ENCODE data around the gene SEMA4F.

SEMA4F gene

DNA sequence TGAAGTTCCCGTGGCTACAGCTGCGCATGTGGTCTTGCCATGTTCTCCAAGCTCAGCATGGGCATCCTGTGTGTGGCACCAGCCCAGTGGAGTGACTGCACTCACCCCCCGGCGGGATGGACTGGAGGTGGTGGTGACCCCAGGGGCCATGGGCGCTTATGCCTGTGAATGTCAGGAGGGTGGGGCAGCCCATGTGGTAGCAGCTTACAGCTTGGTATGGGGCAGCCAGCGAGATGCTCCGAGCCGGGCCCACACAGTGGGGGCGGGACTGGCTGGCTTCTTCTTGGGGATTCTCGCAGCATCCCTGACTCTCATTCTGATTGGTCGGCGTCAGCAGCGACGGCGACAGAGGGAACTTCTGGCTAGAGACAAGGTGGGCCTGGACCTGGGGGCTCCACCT is 25.6 kb downstream of the SEMA4F start:
- TF ChIP-seq, protein P1, sequence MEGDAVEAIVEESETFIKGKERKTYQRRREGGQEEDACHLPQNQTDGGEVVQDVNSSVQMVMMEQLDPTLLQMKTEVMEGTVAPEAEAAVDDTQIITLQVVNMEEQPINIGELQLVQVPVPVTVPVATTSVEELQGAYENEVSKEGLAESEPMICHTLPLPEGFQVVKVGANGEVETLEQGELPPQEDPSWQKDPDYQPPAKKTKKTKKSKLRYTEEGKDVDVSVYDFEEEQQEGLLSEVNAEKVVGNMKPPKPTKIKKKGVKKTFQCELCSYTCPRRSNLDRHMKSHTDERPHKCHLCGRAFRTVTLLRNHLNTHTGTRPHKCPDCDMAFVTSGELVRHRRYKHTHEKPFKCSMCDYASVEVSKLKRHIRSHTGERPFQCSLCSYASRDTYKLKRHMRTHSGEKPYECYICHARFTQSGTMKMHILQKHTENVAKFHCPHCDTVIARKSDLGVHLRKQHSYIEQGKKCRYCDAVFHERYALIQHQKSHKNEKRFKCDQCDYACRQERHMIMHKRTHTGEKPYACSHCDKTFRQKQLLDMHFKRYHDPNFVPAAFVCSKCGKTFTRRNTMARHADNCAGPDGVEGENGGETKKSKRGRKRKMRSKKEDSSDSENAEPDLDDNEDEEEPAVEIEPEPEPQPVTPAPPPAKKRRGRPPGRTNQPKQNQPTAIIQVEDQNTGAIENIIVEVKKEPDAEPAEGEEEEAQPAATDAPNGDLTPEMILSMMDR (IDR thresholded peaks at IDR 0.05; ENCODE audit: low read depth, low read length): no peak
- no peak for DNase-seq (ENCODE audit: low read depth in 2 of 2)
- H3K4me3 ChIP-seq (replicated peaks in 1 of 2; ENCODE audit: low read depth in 2 of 2, low read length in 2 of 2): no peak overlapping the region

DNA sequence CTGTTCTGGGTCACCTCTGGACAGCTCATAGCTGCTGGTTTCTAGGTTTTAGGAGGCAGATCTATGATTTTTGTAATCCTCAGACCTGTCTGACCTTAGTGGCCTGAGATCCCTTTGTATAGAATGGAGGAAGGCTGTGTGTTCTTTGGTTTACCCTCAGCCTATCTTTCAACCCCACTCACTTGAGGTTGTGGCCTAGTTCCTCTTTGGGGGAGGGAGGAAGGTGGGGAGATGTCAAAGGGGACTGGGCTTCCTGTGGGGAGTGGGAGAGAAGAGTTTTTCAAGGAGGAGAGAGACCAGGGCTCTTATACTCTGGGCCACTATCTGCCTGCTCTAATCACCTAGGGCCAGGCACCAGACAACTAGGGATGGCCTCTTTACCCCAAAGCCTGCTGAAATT is 28.5 kb downstream of the SEMA4F start:
- no peak for DNase-seq (ENCODE audit: low read depth in 2 of 2)
- TF ChIP-seq, protein P1 (IDR thresholded peaks at IDR 0.05; ENCODE audit: low read depth, low read length): no peak
- H3K4me3 ChIP-seq (replicated peaks in 1 of 2; ENCODE audit: low read depth in 2 of 2, low read length in 2 of 2): no peak overlapping the region

DNA sequence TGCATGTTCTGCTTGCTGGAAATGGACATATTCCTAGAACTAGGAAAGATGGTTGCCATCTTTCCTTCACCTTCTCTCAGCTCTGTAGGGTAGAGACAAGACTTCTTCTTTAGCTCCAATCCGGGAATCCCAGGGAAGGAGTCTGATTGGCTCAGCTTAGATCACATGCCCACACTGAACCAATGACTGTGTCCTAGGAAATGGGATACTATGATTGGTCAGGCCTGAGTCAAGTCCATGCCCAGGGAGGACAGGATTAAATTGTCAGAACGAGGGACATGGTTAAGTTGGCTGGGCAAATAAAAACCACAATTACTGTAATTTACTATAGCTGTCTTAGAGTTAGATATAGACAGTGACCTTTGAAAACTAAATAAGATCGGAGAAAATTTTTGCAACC is 31.4 kb downstream of the SEMA4F start:
- no peak for DNase-seq (ENCODE audit: low read depth in 2 of 2)
- no peak overlapping the region for H3K4me3 ChIP-seq (replicated peaks in 1 of 2; ENCODE audit: low read depth in 2 of 2, low read length in 2 of 2)
- TF ChIP-seq, protein P1 (IDR thresholded peaks at IDR 0.05; ENCODE audit: low read depth, low read length): no peak

DNA sequence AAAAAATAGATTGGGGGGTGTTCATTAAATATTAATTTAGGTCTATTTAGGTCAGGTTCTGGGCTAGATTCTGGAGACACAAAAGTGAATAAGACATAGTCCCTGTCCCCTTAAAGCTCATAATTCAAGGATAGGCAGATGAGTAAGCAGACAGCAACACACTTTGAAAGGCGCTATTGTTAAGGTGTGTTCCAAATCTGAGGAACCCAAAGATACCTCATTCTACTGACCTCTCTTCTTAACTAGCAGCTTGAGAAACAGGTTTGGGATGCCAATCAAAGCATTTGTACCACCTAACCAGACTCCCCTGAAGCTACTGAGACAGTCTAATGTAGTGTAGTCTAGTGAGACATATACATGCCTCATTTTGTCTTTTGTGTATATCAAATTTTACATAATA is 34.8 kb downstream of the SEMA4F start:
- no peak for DNase-seq (ENCODE audit: low read depth in 2 of 2)
- TF ChIP-seq, protein P1 (IDR thresholded peaks at IDR 0.05; ENCODE audit: low read depth, low read length): no peak
- no peak overlapping the region for H3K4me3 ChIP-seq (replicated peaks in 1 of 2; ENCODE audit: low read depth in 2 of 2, low read length in 2 of 2)

DNA sequence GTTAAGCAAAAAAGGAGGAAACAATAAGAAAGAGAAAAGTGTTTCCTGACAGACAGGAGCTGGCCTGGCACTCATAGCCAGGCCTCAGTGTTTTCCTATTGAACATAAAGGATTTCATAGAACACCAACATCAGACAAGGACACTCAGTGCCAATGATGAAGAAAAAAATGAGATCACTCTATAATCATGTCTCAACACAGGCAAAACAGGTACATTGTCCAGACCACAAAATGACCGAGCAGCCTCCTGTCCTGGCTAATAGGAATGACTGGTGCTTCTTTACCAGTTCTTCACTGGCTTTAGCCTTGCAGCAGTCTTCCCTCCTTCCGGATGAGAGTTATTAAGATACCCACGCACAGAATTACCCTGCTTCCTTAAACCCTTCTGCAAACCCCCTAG is 35.6 kb downstream of the SEMA4F start:
- no peak for DNase-seq (ENCODE audit: low read depth in 2 of 2)
- TF ChIP-seq, protein P1 (IDR thresholded peaks at IDR 0.05; ENCODE audit: low read depth, low read length): no peak
- no peak overlapping the region for H3K4me3 ChIP-seq (replicated peaks in 1 of 2; ENCODE audit: low read depth in 2 of 2, low read length in 2 of 2)

DNA sequence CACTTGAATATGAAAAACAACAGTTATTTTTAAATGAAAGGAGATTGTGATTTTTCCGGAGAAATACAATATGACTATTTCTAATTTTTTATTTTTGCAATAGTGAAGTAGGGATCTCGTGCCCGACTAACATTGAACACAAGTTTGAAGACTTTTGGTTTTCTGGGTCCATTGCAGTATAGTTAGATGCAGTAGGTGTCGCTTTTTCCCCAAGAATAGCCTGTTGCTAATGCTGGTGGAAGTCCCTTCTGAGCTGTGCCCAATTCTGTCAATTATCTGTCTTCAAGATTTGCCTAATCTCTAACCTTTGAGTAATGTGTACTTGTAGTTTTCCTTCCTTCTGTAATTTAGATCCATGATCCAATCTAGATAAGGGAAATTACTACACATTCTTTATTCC is 36.5 kb downstream of the SEMA4F start:
- peak; percentile 80 to 83 for DNase-seq (ENCODE audit: low read depth in 2 of 2)
- H3K4me3 ChIP-seq (replicated peaks in 1 of 2; ENCODE audit: low read depth in 2 of 2, low read length in 2 of 2): no peak overlapping the region
- TF ChIP-seq, protein P1 (IDR thresholded peaks at IDR 0.05; ENCODE audit: low read depth, low read length): peak; percentile 77

DNA sequence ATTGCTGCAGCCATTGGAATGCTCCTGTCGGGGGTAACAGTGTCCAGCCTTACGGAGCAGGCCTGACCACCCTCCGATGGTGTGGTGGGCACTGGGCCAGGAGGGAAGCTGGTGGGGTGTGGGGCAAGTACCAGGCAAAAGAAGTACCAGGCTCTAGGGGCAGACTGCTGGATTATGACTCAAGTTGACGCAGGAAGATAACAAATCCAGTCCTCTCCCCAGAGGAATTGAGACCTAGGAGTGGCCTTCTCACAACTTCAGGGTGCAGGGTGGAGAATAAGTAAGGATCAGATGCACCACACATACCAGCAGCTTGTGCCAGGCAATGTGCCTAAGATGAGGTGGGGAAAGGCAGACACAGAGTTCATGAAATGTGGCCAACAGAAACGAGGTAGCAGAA is 37.9 kb downstream of the SEMA4F start:
- DNase-seq (ENCODE audit: low read depth in 2 of 2): peak in 1 of 2 donors; percentile 14
- TF ChIP-seq, protein P1 (IDR thresholded peaks at IDR 0.05; ENCODE audit: low read depth, low read length): no peak
- H3K4me3 ChIP-seq (replicated peaks in 1 of 2; ENCODE audit: low read depth in 2 of 2, low read length in 2 of 2): no peak overlapping the region
